Stimulated activated CD4-positive, alpha-beta T cell treated with anti-CD3 and anti-CD28 coated beads, Interleukin-12 subunit alpha, Interleukin-12 subunit beta, amount 100 ng/mL, for 4 hours (primary cell): ENCODE data around the gene ARSG.
"Not testable (repeated sequence)": the region's sequence is repeated elsewhere in the genome, so short reads cannot be mapped to it uniquely, and the experiment has no call there.

Experiments
- DNase-seq: peaks from one replicate; pipeline ENCODE4 v3.0.0-alpha.2; 2020

ARSG gene

DNA sequence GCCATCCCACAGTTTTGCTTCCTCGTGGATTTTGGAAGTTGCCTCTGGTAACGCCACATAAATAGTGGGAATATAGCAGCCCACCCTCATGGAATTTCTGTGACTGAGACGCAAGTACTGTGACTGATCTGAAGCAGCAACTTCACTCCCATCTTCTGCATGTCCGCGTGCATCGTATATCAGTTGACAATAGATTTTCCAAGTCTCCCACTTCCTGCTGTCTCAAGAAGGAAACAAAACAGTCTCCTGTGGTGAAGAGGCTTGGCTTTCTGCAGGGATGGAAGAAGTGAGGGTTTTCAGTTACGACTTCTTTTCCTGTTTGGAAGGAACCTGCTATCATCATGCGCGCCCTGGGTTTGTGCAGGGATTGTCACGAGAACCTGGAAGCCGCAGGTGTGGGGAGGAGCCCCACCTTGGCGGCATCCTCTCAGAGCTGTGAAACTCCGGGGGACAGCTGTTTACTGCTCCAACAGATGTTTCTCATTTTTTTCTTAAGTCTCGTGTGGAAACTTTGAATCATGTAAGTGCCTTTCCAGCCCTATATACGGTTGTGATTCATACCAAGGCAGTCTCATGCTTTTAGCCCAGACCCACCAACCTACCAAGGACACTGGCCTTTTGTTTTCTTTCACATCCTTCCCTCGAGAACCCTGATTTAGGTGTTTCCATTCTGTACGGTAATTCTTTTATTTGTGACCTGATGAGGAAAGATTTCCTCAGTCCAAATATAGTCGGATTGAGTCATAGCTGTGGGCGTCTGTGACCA is 108.5 kb downstream of the ARSG start:
- peak; percentile 17 for DNase-seq

DNA sequence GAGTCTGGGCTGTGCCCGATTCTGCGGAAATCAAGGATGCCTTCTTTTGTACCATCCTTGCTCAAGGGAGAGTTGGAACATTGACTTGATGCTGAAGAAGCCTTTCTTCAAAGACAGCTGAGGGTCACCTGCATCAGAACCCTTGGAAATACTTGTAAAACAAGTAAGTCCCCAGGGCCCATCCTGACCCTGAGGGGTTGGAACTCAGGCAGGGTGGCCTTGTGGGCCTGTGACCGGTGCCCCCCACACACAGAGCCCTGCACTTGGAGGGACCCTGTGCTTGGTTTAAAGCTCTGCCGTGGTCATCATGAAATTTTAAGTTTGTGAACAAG is 109.1 kb downstream of the ARSG start:
- DNase-seq: no peak

DNA sequence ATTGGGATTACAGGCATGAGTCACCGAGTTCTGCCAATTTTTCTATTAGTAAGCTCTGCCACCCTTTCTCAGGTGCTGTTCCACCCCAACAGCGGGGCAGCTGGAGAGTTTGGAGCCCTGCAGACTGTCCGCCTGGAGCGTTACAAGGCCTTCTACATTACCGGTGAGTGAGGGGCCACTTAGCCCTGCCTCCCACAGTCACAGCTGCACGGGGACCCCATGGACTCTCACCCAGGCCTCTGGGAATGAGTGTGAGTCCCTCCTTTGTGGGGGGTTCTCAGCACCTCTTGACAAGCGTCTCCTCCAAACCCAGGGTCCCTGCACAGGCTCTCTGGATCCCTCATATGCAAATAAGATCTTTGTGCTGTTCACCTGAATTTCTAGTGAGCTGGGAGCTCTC is 110.0 kb downstream of the ARSG start:
- DNase-seq: no peak

DNA sequence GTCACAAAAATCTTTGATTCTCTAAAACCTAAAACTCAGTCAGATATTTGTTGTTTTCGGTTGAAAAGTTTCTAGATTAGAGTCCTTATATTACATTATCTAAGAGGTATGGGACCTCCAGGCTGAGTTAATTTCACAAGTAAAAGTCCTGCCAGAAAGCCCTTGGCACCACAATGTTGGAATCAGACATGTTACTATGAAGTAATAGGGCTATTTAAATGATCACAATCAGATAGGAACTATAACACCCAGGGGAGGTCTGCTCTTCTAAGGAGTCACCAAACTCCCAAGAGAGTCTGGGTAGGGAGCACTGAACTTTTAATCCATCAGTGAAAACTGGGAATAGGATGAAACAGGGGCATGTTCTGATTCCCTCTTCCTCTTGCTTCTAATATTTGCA is 111.8 kb downstream of the ARSG start:
- DNase-seq: no peak

DNA sequence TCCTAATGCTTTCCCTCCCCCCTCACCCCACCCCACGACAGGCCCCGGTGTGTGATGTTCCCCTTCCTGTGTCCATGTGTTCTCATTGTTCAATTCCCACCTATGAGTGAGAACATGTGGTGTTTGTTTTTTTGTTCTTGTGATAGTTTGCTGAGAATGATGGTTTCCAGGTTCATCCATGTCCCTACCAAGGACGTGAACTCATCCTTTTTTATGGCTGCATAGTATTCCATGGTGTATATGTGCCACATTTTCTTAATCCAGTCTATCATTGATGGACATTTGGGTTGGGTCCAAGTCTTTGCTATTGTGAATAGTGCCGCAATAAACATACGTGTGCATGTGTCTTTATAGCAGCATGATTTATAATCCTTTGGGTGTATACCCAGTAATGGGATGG is 112.5 kb downstream of the ARSG start:
- not testable (repeated sequence) for DNase-seq

DNA sequence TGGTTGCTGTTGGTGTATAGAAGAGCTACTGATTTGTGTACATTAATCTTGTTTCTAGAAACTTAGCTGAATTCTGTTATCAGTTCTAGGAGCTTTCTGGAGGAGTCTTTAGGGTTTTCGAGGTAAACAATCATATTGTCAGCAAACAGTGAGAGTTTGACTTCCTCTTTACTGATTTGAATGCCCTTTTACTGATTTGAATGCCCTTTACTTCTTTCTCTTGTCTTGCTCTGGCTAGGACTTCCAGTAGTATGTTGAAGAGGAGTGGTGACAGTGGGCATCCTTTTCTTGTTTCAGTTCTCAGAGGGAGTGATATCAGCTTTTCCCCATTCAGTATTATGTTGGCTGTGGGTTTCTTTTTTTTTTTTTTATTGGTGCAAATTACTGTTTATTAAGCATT is 116.4 kb downstream of the ARSG start:
- not testable (repeated sequence) for DNase-seq

DNA sequence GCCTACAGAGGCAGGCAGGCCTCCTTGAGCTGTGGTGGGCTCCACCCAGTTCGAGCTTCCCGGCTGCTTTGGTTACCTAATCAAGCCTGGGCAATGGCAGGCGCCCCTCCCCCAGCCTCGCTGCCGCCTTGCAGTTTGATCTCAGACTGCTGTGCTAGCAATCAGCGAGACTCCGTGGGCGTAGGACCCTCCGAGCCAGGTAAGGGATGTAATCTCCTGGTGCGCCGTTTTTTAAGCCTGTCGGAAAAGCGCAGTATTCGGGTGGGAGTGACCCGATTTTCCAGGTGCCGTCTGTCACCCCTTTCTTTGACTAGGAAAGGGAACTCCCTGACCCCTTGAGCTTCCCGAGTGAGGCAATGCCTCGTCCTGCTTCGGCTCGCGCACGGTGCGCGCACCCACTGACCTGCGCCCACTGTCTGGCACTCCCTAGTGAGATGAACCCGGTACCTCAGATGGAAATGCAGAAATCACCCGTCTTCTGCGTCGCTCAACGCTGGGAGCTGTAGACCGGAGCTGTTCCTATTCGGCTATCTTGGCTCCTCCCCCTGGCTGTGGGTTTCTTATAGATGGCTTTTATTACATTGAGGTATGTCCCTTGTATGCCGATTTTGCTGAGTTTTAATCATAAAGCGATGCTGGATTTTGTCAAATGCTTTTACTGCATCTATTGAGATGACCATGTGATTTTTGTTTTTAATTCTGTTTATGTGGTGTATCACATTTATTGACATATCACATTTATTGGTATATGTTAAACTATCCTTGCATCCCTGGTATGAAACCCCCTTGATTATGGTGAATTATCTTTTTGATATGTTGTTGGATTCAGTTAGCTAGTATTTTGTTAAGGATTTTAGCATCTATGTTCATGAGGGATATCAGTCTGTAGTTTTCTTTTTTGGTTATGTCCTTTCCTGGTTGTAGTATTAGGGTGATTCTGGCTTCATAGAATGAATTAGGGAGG is 122.6 kb downstream of the ARSG start:
- DNase-seq: peak; percentile 29

DNA sequence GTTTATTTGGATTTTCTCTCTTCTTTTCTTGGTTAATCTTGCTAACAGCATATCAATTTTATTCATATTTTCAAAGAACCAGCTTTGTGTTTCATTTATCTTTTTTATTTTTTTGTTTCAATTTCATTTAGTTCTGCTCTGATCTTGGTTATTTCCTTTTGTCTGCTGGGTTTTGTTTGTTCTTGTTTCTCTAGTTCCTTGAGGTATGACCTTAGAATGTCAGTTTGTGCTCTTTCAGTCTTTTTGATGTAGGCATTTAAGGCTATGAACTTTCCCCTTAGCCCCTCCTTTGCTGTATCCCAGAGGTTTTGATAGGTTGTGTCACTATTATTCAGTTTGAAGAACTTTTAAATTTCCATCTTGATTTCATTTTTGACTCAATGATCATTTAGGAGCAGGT is 123.6 kb downstream of the ARSG start:
- not testable (repeated sequence) for DNase-seq

DNA sequence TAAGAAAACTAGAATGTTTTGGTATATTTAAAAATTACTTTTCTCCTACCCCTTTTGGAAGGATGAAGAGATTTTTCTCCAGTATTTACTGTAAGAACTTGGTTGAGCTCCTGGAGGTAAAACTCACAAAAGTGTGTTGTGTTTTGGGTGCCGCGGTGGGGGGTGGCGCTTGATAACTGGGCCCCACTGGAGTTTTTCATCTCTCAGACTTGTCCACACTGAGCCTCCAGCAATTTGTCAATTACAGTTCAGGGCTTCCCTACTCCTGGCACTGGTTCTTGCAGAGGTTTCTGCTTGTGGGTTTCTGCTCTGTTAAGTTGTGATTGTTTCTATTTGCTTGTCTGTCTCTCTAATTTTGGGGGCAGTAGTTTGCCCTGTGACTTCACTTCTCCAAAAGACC is 126.0 kb downstream of the ARSG start:
- DNase-seq: no peak

DNA sequence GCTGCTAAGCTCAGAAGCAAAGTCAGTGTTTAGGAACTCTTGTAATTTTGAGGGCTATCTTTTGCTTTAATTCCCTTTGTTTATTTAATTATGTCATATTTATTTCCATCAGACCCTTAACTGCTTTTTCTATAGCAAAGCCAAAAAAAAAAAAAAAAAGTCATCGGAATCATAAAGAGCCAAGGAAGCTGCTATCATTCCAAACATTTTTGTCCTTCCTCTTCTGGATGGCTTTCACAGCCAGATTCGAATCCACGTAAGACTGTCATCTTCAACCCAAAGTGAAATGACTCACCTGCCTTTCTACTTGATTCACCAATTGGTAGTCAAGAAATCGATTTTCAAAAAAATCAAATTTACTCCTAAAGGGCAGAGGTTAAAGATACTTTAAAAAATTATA is 127.6 kb downstream of the ARSG start:
- no peak for DNase-seq

DNA sequence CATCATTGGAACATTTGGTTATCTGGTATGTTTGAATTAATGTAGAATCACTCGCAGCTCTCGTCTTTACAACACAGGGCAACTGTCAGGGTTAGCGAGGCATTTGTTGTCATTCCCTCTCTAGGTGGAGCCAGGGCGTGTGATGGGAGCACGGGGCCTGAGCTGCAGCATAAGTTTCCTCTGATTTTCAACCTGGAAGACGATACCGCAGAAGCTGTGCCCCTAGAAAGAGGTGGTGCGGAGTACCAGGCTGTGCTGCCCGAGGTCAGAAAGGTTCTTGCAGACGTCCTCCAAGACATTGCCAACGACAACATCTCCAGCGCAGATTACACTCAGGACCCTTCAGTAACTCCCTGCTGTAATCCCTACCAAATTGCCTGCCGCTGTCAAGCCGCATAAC is 128.8 kb downstream of the ARSG start:
- no peak for DNase-seq

DNA sequence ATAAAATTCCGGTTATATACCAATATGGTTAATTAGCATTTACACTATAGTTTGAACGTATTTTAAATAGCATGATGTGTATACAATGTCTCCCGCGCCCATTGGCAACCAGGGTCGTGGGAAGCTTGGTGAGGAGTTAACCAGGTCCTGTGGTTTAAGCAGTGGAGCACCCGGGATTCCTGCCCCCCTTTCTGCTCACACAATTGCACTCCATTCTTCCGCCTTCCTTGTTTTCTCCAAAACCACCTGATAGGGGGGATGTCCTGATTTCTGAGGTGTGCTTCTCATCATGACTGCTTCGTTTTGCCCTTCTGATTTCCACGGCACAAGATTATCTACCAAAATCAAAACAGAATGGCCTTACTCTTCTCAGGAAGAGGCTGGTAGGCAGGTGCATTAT is 130.2 kb downstream of the ARSG start:
- DNase-seq: no peak

DNA sequence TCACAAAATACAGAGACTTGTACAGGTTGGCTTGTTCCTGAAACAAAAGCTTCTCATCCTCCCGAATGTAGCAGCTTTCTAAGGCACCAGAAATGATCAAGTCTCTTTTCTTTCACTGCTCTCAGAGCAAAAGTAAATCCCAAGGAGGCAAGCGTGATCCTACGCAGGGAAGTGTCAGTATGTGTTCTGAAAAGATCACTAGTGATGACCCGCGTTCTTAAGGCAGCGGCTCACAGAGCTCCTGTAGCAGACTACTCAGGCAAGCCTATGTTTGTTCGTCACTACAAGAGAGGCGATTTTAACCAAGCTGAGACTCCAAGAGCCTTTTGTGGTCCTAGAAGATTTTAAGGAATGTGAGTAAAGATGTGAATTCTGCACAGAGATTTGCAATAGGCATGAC is 131.5 kb downstream of the ARSG start:
- DNase-seq: no peak

DNA sequence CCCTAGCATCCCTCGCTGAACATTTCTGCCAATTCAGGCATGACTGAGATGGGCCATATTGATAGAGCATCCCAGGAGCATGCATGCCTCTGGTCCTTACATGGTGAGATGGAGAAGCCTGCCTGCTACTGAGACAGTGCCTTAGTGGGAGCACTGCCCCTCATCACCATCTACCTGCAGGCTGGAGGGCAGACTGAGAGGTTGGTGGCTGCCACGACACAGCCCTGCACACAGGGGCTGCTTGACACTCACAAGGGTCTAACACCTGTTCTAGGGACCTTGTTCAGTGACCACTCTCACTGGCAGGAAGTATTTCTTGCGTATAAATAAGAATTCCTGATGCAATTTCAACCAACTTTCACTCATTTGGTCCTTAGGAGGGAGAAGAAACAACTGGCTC is 132.0 kb downstream of the ARSG start:
- DNase-seq: no peak

DNA sequence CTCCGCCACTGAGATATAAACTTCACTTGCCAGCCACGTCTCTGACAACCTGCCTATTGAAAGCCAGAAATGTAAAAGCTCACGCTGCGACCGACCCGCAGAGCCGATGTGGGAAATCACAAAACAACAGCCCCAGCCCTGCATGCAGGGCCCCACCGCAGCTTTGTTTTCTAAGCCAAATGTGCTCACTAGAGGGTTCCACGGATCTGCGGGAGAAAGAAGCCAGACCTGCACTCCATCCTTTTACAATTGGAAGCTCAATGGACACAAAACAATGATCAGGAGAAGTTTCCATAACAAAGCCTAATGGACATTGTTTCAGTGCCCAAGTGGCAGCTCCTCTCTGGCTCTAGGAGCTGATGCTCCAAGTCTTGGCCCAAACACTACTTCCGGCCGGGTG is 132.9 kb downstream of the ARSG start:
- no peak for DNase-seq

DNA sequence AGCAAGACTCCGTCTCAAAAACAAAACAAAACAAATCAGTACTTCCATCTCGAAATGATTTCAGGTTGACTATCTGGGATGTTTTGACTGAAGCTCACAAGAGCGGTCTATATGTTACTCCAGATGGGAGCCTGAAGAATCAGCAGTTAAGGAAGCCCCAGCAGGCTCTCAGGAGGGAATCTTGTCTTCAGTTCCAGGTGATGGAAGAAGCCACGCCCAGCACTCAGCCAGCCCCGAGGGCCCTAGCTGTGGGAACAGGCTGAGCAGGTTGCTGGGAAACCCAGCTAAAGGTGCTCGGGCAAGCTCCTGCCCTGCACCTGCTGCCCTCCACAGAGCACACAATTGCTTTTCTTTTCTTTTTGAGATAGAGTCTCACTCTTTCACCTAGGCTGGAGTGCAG is 133.6 kb downstream of the ARSG start:
- no peak for DNase-seq

DNA sequence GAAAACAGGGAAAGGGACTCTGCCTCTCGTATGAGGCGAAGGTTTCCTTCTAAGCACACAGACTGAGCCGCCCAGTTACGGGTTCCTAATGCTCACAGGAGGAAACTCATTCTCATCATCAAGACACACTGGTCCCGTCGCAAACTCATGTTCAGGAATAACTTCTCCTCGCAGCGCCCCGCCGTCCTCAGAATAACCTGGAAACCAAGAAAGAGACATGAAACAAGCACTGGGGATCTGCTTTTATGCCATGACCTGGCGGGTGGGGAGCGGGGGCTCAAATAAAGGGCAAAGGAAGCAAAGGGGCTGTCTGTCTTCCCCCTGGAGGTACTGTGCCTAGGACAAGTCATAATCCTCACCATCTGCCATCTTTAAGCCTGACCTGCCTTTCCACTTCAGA is 134.7 kb downstream of the ARSG start:
- no peak for DNase-seq

DNA sequence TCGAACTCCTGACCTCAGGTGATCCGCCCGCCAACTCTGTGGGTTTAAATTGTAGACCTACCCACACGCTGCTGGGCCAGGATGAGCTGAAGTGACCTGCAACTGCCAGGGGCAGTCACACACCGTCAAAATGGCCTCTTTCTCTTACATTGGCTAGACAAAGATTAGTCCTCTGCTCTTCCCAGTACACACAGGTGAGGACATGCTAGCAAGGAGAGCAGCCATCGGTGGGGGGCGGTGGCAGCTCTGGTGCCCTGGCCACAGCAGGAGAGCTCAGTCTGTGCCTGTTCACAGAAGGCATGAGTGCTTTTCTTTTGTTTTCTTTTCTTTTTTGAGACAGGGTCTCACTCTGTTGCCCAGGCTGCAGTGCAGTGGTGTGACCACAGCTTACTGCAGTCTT is 136.3 kb downstream of the ARSG start:
- DNase-seq: no peak

DNA sequence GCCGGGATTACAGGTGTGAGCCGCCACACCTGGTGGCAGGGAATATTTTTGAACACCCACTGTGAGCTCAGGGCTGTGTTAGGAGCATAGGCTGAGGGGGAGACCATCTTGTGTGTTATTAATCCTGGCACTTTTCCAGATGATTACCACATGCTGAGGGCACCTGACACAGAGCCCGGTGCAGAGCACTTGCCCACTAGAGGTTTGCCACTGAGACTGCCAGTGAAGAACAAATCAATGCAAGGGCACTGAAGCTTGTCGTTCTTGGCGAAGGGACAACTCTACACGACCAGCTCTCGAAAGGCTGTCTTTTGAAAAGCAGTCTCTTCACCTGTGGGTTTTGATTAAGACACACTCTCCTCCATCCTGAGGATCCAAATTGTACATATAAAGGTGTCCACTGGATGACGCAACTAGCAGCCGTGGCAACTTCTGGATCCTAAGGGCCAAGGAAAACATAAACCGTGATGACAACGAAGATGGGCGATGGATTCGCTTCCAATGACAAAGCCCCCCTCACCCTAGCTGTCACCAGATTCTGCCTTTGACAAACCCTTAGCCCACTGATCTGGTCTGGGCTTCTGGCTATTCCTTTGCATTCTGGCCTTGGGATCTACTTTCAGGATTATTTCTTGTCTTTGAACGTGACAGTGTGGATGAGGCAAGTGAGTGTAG is 137.3 kb downstream of the ARSG start:
- no peak for DNase-seq

DNA sequence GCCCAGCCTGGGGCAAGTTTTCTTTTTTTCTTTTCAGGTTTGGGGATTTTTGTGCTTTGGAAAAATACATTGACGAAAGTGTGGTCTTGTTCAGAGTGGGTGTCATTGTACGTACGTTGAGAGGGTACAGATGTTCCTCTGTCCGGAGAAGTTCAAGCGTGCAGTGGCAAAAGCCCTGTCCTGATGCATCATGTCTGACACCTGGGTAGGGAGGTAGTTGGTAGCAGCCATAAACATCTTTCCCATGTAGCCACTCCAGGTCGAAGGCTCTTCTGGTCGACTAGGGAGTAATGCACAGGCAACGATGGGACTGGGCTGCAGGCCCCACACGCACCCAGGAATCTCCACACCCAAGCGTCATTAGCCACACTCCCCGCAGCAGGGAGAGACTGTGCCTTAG is 138.6 kb downstream of the ARSG start:
- DNase-seq: no peak

DNA sequence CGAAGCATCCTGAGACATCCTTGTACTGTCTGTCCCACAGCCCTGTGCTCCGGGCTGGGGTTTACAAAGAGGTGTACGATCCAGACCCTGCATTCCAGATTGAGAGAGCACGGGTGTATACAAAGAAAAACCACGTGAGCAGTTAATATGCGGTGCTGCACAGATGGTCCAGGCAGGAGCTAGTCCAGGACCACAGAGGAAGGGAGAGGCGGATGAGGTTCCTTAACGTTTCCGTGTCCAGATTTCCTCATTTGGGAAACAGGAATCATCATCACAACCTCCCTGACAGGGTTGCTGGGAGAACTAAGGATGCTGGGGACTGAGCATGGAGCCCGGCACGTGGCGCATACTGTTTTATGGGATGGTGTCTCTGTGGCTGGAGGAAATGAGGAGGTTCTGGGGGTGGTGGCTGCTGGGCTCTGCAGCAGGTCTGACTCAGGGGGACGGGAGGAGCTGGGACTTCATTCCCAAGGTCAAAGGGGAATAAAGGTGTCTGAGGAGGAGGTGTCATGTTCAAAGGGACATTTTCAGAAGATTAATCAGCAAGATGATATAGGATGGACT is 139.8 kb downstream of the ARSG start:
- DNase-seq: no peak

DNA sequence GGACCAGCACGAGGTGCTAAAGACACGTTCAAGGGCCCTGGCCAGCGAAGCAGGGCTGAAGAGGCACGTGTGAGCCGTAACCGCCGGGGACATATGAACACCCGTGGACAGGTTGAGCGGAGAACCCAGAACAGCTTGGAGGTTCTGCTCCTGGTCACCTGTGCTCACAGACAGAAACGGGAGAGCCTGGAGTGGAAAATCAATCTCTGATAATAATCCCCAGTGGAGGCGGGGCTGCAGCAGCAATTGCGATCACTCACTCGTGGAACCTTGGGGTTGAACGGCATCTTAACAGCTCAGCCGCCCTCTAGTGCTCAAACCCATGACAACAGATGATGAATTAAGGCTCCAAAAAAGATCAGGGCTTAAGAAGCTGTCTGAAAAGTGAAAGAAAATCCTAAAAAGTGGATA is 140.4 kb downstream of the ARSG start:
- DNase-seq: peak; percentile 36

DNA sequence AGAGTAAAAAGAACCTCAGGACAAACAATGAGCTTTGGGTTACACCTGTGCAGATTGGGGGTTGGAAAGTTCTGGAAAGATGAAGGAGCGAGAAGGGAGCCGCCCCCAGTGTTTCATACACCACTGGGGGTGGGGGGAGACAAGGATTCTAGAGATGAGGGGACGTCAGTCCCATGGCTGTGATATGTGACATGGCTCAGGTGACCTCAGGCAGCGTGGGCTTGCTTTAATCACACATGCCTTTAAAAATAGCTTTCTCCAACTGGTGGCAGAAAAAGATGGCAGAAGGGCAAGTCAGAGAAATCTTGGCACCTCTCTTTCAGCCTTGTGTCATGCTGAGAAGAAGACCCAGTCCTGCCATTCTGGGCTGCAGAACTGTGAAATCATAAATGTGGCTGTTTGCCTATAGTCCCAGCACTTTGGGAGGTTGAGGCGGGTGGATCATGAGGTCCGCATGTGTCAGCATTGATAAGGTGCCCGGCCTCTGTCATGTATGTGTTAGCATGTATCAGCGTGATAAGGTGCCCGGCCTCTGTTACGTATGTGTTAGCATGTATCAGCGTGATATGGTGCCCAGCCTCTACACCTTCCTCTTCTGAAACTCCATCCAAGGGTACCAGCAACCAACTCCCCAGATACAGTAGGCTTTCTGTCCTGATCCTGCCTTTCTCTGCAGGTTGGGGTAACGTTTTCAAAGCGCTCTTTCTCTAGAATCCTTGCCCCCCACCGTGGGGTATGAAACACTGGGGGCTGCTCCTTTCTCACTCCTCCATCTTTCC is 141.0 kb downstream of the ARSG start:
- DNase-seq: no peak
